ENCODE results near the gene PTCH2. TPM values are rescaled to one million over a fixed set of nuclear protein-coding genes. Genes with fewer than 3 reads are reported as not detected.

Gene PTCH2
- total and polyA plus RNA-seq, 2 of the 13 experiments (the other 11 are each of a cell fraction or from before 2014, with no cell fraction given): 0.60 to 1.5 TPM

DNA sequence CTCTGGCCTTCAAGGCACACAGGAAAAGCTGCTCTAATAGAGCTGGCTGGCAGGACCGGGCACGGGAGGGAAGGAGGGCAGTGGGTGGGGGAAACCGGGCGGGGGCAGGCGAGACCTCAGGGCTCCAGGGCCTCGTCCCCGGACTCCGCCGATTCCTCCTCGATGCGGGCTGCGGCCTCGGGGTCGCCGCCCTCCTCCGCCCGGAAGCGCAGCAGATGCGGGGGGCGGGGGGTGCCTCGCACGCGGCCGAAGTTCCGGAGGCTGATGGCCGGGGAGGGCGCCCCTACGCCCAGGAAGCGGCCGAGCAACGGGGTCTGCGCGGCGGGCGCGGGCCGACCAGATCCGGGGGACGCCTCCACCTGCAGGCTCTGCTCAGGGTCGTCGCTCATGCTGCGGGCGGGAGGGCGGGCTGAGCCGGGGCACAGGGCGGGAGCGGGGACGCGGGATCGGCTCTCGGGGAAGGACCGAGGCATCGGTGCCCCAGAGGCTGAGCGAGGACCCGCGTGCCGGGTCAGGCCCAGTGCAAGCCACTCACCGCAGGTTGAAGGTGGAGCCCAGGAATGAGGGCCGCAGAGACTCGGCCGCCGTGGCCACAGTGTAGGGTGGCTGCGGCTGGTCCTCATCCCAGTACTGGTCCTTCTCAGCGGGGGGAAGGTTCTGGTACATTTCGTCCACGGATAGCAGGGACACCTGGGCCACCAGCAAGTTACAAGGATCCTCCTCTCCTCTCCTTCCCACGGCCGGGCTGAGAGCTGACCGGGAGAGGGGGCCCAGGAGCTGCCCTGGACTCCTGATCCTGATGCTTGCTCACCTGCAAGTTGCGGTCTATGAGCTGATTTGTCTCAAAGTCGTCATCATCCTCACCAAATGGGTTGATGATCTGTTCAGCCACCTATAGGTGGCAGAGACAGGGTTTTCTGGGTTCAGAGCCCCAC, 58.7 kb downstream of the PTCH2 start (continued):
- TF ChIP-seq, protein P1, sequence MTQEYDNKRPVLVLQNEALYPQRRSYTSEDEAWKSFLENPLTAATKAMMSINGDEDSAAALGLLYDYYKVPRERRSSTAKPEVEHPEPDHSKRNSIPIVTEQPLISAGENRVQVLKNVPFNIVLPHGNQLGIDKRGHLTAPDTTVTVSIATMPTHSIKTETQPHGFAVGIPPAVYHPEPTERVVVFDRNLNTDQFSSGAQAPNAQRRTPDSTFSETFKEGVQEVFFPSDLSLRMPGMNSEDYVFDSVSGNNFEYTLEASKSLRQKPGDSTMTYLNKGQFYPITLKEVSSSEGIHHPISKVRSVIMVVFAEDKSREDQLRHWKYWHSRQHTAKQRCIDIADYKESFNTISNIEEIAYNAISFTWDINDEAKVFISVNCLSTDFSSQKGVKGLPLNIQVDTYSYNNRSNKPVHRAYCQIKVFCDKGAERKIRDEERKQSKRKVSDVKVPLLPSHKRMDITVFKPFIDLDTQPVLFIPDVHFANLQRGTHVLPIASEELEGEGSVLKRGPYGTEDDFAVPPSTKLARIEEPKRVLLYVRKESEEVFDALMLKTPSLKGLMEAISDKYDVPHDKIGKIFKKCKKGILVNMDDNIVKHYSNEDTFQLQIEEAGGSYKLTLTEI (CRISPR knock-in tag; conservative IDR thresholded peaks at IDR 0.05): no peak
- TF ChIP-seq SRSF9 (IDR thresholded peaks at IDR 0.05; ENCODE audit: borderline replicate concordance, insufficient read depth, low read depth, low read length, poor library complexity, severe bottlenecking) (no peak), SALL2 (CRISPR knock-in tag; IDR thresholded peaks at IDR 0.05) (no peak), ZNF777 (CRISPR knock-in tag; IDR thresholded peaks at IDR 0.05) (0 out of 2 replicates have a peak, but pooled peaks have one; percentile 33), ZBTB21 (CRISPR knock-in tag; IDR thresholded peaks at IDR 0.05) (peak; percentile 30; the same call in 1 of the 2 replicates), REPIN1 (CRISPR knock-in tag; IDR thresholded peaks at IDR 0.05; ENCODE audit: borderline replicate concordance, low read depth) (peak; percentile 27; the same call in 1 of the 2 replicates), KDM4B (CRISPR knock-in tag; IDR thresholded peaks at IDR 0.05) (no peak), ZBTB3 (CRISPR knock-in tag; IDR thresholded peaks at IDR 0.05; ENCODE audit: borderline replicate concordance, low read depth) (no peak), HBP1 (CRISPR knock-in tag; IDR thresholded peaks at IDR 0.05; ENCODE audit: low read depth) (0 out of 2 replicates have a peak, but pooled peaks have one; percentile 22), SP2 (CRISPR knock-in tag; IDR thresholded peaks at IDR 0.05) (no peak), ATF2 (CRISPR knock-in tag; IDR thresholded peaks at IDR 0.05) (no peak), ATF3 (CRISPR knock-in tag; IDR thresholded peaks at IDR 0.05) (no peak), SCMH1 (CRISPR knock-in tag; IDR thresholded peaks at IDR 0.05; ENCODE audit: borderline replicate concordance) (no peak), ZKSCAN5 (CRISPR knock-in tag; IDR thresholded peaks at IDR 0.05) (no peak), FOXO1 (CRISPR knock-in tag; IDR thresholded peaks at IDR 0.05) (no peak), ZFP36L2 (CRISPR knock-in tag; IDR thresholded peaks at IDR 0.05) (0 out of 2 replicates have a peak, but pooled peaks have one; percentile 9), BORCS8-MEF2B (CRISPR knock-in tag; IDR thresholded peaks at IDR 0.05) (peak; percentile 72), ZNF780A (CRISPR knock-in tag; IDR thresholded peaks at IDR 0.05) (no peak), SRSF4 (IDR thresholded peaks at IDR 0.05; ENCODE audit: low read depth, low read length, poor library complexity, severe bottlenecking) (no peak)
- TF ChIP-seq, protein P2, sequence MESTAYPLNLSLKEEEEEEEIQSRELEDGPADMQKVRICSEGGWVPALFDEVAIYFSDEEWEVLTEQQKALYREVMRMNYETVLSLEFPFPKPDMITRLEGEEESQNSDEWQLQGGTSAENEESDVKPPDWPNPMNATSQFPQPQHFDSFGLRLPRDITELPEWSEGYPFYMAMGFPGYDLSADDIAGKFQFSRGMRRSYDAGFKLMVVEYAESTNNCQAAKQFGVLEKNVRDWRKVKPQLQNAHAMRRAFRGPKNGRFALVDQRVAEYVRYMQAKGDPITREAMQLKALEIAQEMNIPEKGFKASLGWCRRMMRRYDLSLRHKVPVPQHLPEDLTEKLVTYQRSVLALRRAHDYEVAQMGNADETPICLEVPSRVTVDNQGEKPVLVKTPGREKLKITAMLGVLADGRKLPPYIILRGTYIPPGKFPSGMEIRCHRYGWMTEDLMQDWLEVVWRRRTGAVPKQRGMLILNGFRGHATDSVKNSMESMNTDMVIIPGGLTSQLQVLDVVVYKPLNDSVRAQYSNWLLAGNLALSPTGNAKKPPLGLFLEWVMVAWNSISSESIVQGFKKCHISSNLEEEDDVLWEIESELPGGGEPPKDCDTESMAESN (CRISPR knock-in tag; conservative IDR thresholded peaks at IDR 0.05): peak; percentile 85
- TF ChIP-seq, protein P3, sequence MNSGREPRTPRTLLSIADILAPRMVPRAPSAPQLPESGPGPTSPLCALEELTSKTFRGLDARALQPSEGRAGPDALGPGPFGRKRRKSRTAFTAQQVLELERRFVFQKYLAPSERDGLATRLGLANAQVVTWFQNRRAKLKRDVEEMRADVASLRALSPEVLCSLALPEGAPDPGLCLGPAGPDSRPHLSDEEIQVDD (CRISPR knock-in tag; IDR thresholded peaks at IDR 0.05; ENCODE audit: borderline replicate concordance): peak; percentile 71; the same call in 1 of the 2 replicates

All from HepG2 (cell line).